ENCODE results near the gene ELN.
A peak's percentile ranks its signal among the peaks of the same experiment; 100 is the strongest.

The ELN gene

GRCh38 chr7:74026406-74026902 lies 1.5 kb upstream of the ELN start:
- no peak for DNase-seq

GRCh38 chr7:74026903-74027682 lies 880 bp upstream of the ELN start:
- DNase-seq = peak; percentile 36 to 51

GRCh38 chr7:74028321-74028838 lies 407 bp downstream of the ELN start:
- no peak for DNase-seq

- DNase-seq = no peak
Measured at GRCh38 chr7:74029089-74029785, 1.3 kb downstream of the ELN start.

- no peak for DNase-seq
Measured at GRCh38 chr7:74029991-74030415, 2.0 kb downstream of the ELN start.

GRCh38 chr7:74030861-74031260 lies 2.9 kb downstream of the ELN start:
- no peak for DNase-seq

- DNase-seq = no peak
Measured at GRCh38 chr7:74031403-74032190, 3.6 kb downstream of the ELN start.

GRCh38 chr7:74032191-74032490 lies 4.2 kb downstream of the ELN start:
- no peak for DNase-seq

GRCh38 chr7:74032624-74033371 lies 4.8 kb downstream of the ELN start:
- no peak for DNase-seq

GRCh38 chr7:74033372-74034311 lies 5.7 kb downstream of the ELN start:
- DNase-seq = no peak

GRCh38 chr7:74037609-74038008 lies 9.6 kb downstream of the ELN start:
- DNase-seq = no peak

GRCh38 chr7:74038194-74038961 lies 10.4 kb downstream of the ELN start:
- DNase-seq = no peak

- DNase-seq = no peak
Measured at GRCh38 chr7:74039337-74039736, 11.4 kb downstream of the ELN start.

GRCh38 chr7:74040101-74040790 lies 12.3 kb downstream of the ELN start:
- DNase-seq = no peak

GRCh38 chr7:74040791-74041520 lies 13.0 kb downstream of the ELN start:
- no peak for DNase-seq

GRCh38 chr7:74042746-74043522 lies 15.0 kb downstream of the ELN start:
- DNase-seq = no peak

- no peak for DNase-seq
Measured at GRCh38 chr7:74043523-74043951, 15.6 kb downstream of the ELN start.
